NCI-H460 (cell line): ENCODE measurements around the gene DECR2. TPM values are rescaled to one million over a fixed set of nuclear protein-coding genes. Genes with fewer than 3 reads are reported as not detected.

ENCODE experiments used
- small RNA-seq, 2 experiments: library from RNA; depleted of rRNA; stranded (forward); fragments of <200 nt; gene quantifications; one replicate each; pipeline ENCODE3, GENCODE V24; 2014
- total RNA-seq: library from RNA; depleted of rRNA; stranded (reverse); fragments of >200 nt; shearing (Covaris generic); gene quantifications from 2 replicates; pipeline ENCODE4 v1.2.3, GENCODE V29; 2014; rRNA removed

Gene DECR2
- total RNA-seq, 1 experiment from 2014 or later: 15.7 TPM

Small RNA genes lying within 50 kb of the gene (small RNA-seq; reads per million reads assigned to genes)
- 0 reads per million in 2 experiments for gene RF00019

Other genes with a start within 250 kb of the DECR2 start
- gene HBZ, start 249.2 kb upstream of the DECR2 start, total RNA-seq: not detected in 2 replicates
- not detected in 2 replicates for gene HBM, start 235.9 kb upstream of the DECR2 start, total RNA-seq
- not detected in 2 replicates for gene HBA2, start 229.0 kb upstream of the DECR2 start, total RNA-seq
- gene HBA1, start 225.2 kb upstream of the DECR2 start, total RNA-seq: 2.2 TPM in 1 of 2 replicates, not detected in the other
- gene HBQ1, start 221.4 kb upstream of the DECR2 start, total RNA-seq: 1.5 and 2.4 TPM in 2 replicates
- gene LUC7L, start 172.4 kb upstream of the DECR2 start, total RNA-seq: 38.4 and 40.8 TPM in 2 replicates
- 41.5 and 45.8 TPM in 2 replicates for gene FAM234A, start 167.1 kb upstream of the DECR2 start, total RNA-seq
- gene RGS11, start 125.9 kb upstream of the DECR2 start, total RNA-seq: 6.6 and 6.9 TPM in 2 replicates
- 2.5 and 2.9 TPM in 2 replicates for gene ARHGDIG, start 121.3 kb upstream of the DECR2 start, total RNA-seq
- gene PDIA2, start 118.7 kb upstream of the DECR2 start, total RNA-seq: 0.40 and 0.64 TPM in 2 replicates
- 35.7 and 38.3 TPM in 2 replicates for gene AXIN1, start 49.2 kb upstream of the DECR2 start, total RNA-seq
- 100 and 116 TPM in 2 replicates for gene MRPL28, start 31.3 kb upstream of the DECR2 start, total RNA-seq
- gene PGAP6, start 19.9 kb upstream of the DECR2 start, total RNA-seq: 29.6 and 34.7 TPM in 2 replicates
- gene NME4, start 4.7 kb upstream of the DECR2 start, total RNA-seq: 170 and 201 TPM in 2 replicates
- gene RAB11FIP3, start 23.8 kb downstream of the DECR2 start, total RNA-seq: 20.8 and 22.4 TPM in 2 replicates
- gene CAPN15, start 125.8 kb downstream of the DECR2 start, total RNA-seq: 32.4 and 41.4 TPM in 2 replicates
- 0.05 TPM in 1 of 2 replicates, not detected in the other for gene PRR35, start 158.5 kb downstream of the DECR2 start, total RNA-seq
- gene NHLRC4, start 165.1 kb downstream of the DECR2 start, total RNA-seq: 0.12 and 0.35 TPM in 2 replicates
- gene PIGQ, start 168.1 kb downstream of the DECR2 start, total RNA-seq: 16.7 and 18.3 TPM in 2 replicates
- 10.7 and 11.9 TPM in 2 replicates for gene RAB40C, start 188.2 kb downstream of the DECR2 start, total RNA-seq
- gene WFIKKN1, start 229.1 kb downstream of the DECR2 start, total RNA-seq: 0.15 and 0.43 TPM in 2 replicates
- 84.3 and 106 TPM in 2 replicates for gene METTL26, start 234.4 kb downstream of the DECR2 start, total RNA-seq
- gene MCRIP2, start 239.9 kb downstream of the DECR2 start, total RNA-seq: 60.2 and 87.0 TPM in 2 replicates
- 13.1 and 14.6 TPM in 2 replicates for gene WDR90, start 247.5 kb downstream of the DECR2 start, total RNA-seq